Cardiac muscle cell (in vitro differentiated cells and primary cell): ENCODE data around the gene THAP10. TPM values are rescaled to one million over a fixed set of nuclear protein-coding genes. Genes with fewer than 3 reads are reported as not detected.
A peak's percentile ranks its signal among the peaks of the same experiment; 100 is the strongest.

ENCODE experiments used
- DNase-seq, 2 donors: peaks; one replicate each; pipeline versions ENCODE4 v3.0.0 to v3.0.0-alpha.2; 2010 to 2017; ENCODE audit warnings: low read depth in 1 of 2, low spot score in 1 of 2
- H3K27ac ChIP-seq: fragments of 200-600 bp; sonication (generic); 2 replicates; pipeline ENCODE4 v1.5.1; 2016
- H3K27me3 ChIP-seq: fragments of 200-600 bp; sonication (generic); 2 replicates; pipeline ENCODE4 v1.6.0; 2016; ENCODE audit warnings: control low read depth
- H3K36me3 ChIP-seq: fragments of 200-600 bp; sonication (generic); 2 replicates; pipeline ENCODE4 v1.5.1; 2016; ENCODE audit warnings: control low read depth
- H3K4me1 ChIP-seq: fragments of 200-600 bp; sonication (generic); 2 replicates; pipeline ENCODE4 v1.8.1; 2017; ENCODE audit warnings: low read depth, mild to moderate bottlenecking, mixed run types
- H3K4me3 ChIP-seq: fragments of 200-600 bp; sonication (generic); 2 replicates; pipeline ENCODE4 v1.5.1; 2016; ENCODE audit warnings: mild to moderate bottlenecking
- H3K9me3 ChIP-seq: fragments of 200-600 bp; sonication (generic); 2 replicates; pipeline ENCODE4 v1.5.1; 2017; ENCODE audit warnings: low read depth, mild to moderate bottlenecking, control low read depth
- polyA plus RNA-seq: library from polyadenylated mRNA; unstranded; fragments of >200 nt; fragmentation: Nextera tagmentation; extraction: Ambion mirVana; gene quantifications from 2 replicates; pipeline ENCODE4 v1.2.1, GENCODE V29; 2016
- total RNA-seq: library from RNA; depleted of rRNA; stranded (reverse); fragments of >200 nt; gene quantifications from 2 replicates; pipeline ENCODE4 v1.2.3, GENCODE V29; 2016
- TF ChIP-seq, protein P1 (sequence below): IDR thresholded peaks from 2 replicates; pipeline ENCODE4 v1.5.1; 2012; ENCODE audit warnings: low read depth, mild to moderate bottlenecking, low read length

The THAP10 gene
- total and polyA plus RNA-seq, 2 experiments from 2014 or later: 4.6 to 12.1 TPM

DNA sequence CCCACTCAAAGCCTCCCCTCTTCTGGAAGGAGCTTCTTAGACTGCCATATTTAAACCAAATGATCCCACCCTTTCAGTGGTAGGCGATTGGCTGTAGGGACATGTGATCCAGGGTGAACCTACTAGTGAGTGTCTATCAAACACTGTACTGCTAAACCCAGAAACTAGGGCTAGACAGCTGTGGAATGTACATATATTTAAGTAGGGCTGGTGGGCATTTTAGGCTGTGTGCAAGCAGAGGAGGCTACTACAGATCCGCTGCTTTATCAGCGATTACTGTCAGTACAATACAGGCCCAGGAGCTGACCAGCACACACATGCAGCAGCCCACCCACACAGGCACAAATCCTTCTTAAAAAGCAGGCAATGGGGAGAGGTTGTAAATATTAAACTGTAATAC is 22.9 kb downstream of the THAP10 start:
- peak; percentile 20 to 29 for DNase-seq
- Histone ChIP-seq H3K4me1 (peaks cover 17% of the 10 kb centered on the region), H3K9me3 (no peaks in the 10 kb centered on the region), H3K4me3 (no peak overlapping the region), H3K27ac (no peak overlapping the region), H3K27me3 (no peaks in the 10 kb centered on the region), H3K36me3 (no peaks in the 10 kb centered on the region)
- TF ChIP-seq, protein P1, sequence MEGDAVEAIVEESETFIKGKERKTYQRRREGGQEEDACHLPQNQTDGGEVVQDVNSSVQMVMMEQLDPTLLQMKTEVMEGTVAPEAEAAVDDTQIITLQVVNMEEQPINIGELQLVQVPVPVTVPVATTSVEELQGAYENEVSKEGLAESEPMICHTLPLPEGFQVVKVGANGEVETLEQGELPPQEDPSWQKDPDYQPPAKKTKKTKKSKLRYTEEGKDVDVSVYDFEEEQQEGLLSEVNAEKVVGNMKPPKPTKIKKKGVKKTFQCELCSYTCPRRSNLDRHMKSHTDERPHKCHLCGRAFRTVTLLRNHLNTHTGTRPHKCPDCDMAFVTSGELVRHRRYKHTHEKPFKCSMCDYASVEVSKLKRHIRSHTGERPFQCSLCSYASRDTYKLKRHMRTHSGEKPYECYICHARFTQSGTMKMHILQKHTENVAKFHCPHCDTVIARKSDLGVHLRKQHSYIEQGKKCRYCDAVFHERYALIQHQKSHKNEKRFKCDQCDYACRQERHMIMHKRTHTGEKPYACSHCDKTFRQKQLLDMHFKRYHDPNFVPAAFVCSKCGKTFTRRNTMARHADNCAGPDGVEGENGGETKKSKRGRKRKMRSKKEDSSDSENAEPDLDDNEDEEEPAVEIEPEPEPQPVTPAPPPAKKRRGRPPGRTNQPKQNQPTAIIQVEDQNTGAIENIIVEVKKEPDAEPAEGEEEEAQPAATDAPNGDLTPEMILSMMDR: no peak

- Histone ChIP-seq H3K27me3 (no peaks in the 10 kb centered on the region), H3K36me3 (no peaks in the 10 kb centered on the region), H3K4me1 (peaks cover 17% of the 10 kb centered on the region), H3K4me3 (no peak overlapping the region), H3K27ac (no peak overlapping the region), H3K9me3 (no peaks in the 10 kb centered on the region)
- peak; percentile 1 to 94 for DNase-seq
- TF ChIP-seq, protein P1: no peak
These were observed 24.2 kb downstream of the THAP10 start for GRCh38 chr15:70867911-70868467.

DNA sequence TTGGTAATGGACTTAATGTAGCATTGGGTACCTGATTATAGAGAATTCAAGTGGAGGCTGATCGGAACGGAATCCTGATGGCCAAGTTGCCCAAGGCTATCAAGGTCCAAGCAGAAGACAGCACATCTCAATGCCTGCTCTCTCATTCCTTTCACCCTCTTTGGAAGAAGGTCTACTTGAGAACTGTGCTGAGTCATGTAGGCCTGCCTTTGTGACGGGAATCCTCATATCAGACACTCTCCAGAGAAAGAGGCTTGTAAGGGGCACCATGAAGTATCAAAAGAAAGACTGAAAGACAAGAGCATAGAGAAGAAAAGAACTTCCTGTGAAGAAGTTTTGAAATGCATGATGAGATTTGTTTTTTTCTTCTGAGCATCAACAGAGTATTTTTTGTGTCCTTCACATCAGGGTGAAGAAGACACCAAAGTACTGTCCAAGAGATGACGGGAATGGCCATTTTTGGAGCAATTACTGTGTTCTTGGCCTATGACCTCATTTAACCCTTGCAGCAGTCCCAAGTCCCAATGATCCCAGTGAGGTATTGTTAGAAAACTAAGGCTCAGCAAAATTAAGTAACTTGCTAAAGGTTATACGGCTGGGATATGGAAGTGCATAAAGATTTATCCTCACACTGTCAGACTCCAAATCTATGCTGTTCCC is 25.1 kb downstream of the THAP10 start:
- DNase-seq: peak in 1 of 2 donors; percentile 53
- Histone ChIP-seq H3K36me3 (no peaks in the 10 kb centered on the region), H3K4me3 (no peak overlapping the region), H3K9me3 (no peaks in the 10 kb centered on the region), H3K4me1 (peaks cover 17% of the 10 kb centered on the region), H3K27ac (no peak overlapping the region), H3K27me3 (no peaks in the 10 kb centered on the region)
- TF ChIP-seq, protein P1: no peak

DNA sequence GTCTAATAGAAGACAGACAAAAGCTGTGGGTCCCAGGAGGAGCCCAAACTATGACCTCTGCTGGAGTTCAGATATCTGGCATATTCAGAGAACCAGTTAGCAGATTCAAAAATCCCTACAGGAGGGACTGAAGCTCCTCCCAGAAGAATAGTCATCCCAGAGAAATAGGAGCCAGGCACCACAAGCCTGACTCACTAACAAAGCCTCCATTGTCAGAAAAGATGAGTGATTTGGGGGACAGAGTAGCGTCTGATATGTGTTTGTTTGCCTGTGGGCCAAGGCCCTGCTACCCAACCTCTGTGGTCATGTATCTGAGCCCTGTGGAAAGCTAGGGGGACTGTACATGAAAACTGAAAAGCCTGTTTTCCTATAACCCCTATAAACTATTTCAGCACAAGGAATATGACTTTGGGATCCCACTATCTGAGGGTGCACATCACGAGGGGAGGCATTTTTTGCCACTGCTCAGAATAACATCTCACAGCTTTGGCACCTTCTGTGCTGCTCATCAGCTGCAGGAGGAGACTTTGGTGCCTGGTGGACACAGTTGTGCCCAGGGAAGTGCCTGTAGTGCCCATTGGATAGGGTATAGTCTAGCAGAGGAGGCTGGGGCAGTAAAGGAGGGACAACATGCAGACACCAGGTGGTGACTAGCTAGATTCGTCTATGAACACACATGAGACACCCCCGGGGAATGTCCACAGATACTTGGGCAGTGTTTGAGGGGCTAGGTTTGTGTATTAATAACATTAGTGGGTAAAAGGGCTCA is 28.6 kb downstream of the THAP10 start:
- no peaks in the 10 kb centered on the region for H3K27me3 ChIP-seq
- peaks cover 7% of the 10 kb centered on the region for H3K4me1 ChIP-seq
- peak in 1 of 2 donors; percentile 87 for DNase-seq
- no peak overlapping the region for H3K4me3 ChIP-seq
- H3K36me3 ChIP-seq: no peaks in the 10 kb centered on the region
- H3K27ac ChIP-seq: no peak overlapping the region
- no peaks in the 10 kb centered on the region for H3K9me3 ChIP-seq
- TF ChIP-seq, protein P1: no peak

DNA sequence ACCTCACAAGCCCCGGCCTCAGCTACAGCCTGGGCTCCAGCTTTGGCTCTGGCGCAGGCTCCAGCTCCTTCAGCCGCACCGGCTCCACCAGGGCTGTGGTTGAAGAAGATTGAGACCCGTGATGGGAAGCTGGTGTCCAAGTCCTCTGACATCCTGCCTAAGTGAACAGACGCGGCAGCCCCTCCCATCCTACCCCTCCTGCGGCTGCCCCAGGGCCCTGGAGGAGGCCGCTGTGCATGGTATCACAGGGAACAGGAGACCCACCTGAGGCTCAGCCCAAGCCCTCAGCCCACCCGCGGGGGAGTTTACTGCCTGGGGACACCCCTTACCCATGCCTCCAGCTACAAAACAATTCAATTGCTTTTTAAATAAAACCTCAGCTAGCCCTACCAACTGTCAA is 32.2 kb downstream of the THAP10 start:
- DNase-seq: no peak
- H3K27me3 ChIP-seq: no peaks in the 10 kb centered on the region
- H3K9me3 ChIP-seq: no peaks in the 10 kb centered on the region
- H3K27ac ChIP-seq: no peak overlapping the region
- TF ChIP-seq, protein P1: no peak
- H3K4me3 ChIP-seq: no peak overlapping the region
- H3K36me3 ChIP-seq: no peaks in the 10 kb centered on the region
- no peaks in the 10 kb centered on the region for H3K4me1 ChIP-seq
